Choroid plexus epithelial cell (primary cell): ENCODE data around the gene SLC25A51.

Experiments used
- DNase-seq: peaks from one replicate; pipeline ENCODE4 v3.0.0-alpha.2; 2010; ENCODE audit warnings: low read depth
- H3K4me3 ChIP-seq: 2 replicates; pipeline ENCODE4 v1.5.1; 2011; ENCODE audit warnings: low read depth, mild to moderate bottlenecking, control low read depth, low read length, moderate library complexity
- TF ChIP-seq, protein P1 (sequence below): conservative IDR thresholded peaks from 2 replicates; pipeline ENCODE4 v1.5.1; 2011; ENCODE audit warnings: low read depth, mild to moderate bottlenecking, control low read depth, inconsistent platforms, low read length, moderate library complexity

Gene SLC25A51

DNA sequence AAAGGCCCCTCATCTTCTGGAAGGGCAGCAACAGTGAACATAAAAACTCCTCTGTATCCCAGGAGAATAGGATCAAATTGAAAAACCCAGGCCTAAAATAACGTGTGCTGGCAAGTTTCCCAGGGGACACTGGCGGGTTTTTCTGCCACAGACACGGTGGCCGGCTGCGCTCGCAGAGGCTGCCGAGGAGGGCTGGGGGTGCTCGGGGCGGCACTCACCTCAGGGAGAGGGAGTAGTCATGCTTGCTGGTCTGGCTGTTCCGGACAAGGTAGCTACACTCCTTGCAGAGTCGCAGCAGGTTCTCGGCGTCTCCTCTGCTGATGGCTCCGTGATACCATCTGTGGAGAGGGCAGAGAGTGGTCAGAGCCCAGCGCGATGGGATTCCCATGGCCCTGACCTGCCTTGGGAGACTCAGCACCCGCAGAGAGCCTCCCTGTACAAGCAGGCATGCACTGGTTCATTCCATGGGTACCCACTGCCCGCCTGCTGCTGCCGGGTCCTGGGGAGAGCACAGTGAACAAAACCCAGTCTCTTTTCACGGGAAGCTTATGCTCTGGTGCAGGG is 44.6 kb upstream of the SLC25A51 start:
- no peak for DNase-seq
- H3K4me3 ChIP-seq = no peak overlapping the region
- TF ChIP-seq, protein P1, sequence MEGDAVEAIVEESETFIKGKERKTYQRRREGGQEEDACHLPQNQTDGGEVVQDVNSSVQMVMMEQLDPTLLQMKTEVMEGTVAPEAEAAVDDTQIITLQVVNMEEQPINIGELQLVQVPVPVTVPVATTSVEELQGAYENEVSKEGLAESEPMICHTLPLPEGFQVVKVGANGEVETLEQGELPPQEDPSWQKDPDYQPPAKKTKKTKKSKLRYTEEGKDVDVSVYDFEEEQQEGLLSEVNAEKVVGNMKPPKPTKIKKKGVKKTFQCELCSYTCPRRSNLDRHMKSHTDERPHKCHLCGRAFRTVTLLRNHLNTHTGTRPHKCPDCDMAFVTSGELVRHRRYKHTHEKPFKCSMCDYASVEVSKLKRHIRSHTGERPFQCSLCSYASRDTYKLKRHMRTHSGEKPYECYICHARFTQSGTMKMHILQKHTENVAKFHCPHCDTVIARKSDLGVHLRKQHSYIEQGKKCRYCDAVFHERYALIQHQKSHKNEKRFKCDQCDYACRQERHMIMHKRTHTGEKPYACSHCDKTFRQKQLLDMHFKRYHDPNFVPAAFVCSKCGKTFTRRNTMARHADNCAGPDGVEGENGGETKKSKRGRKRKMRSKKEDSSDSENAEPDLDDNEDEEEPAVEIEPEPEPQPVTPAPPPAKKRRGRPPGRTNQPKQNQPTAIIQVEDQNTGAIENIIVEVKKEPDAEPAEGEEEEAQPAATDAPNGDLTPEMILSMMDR = no peak

DNA sequence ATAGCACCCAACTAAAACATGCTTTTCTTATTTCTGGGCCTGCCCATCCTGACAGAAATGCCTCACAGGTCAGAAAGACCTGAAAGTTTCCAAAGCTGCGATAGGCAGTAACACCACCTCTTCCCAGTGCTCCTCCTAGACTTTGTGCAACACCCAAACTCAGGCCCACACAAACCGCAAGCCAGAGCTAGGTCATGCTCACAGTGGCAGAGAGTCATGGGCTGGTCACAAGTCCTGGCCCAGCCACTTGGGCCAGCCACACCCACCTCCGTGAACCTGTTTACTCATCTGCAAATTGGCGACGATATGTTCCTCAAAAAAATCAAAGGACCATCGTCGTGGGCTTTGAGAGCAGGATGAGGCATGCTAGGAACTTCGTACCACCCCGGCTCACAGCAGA is 44.0 kb upstream of the SLC25A51 start:
- no peak for DNase-seq
- H3K4me3 ChIP-seq = no peak overlapping the region
- TF ChIP-seq, protein P1 = no peak

DNA sequence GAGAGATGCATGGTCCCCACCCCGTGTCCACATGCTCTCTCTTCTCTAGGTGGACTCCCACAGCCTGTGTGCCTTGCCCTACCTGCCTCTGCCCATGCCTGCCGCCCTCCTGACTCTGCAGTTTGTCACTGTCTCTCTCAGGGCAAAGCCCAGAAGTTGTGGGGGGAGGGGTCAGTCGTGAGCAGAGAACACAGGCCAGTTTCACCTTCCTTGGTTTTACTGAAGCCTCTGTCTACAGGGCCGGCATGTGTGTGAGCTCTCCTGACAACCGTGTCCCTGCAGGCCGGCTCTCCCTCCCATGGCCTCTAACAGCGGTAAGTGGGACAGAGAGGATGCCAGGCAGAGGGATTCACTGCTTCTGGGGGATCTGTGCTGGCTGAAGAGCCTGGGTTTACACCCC is 43.5 kb upstream of the SLC25A51 start:
- no peak overlapping the region for H3K4me3 ChIP-seq
- TF ChIP-seq, protein P1 = no peak
- DNase-seq = no peak

DNA sequence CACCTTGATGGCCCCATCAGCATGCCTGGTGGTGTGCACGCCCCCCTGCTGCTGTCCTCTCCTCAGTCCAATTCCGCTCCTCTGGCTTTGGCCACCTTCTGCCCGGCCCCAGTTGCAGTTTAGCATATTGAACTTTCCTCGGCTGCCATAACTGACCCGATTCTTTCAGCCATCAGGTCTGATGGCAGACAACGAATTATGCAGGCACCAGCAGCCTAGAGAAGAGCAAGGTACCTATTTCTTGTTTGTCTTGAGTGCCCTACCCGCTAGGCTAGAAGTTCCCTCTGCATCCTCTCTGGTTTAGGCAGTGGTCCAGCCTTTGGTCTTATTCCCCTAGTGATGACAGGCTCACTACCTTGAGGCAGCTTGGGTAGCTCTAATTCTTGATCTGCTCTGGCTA is 43.0 kb upstream of the SLC25A51 start:
- no peak overlapping the region for H3K4me3 ChIP-seq
- no peak for DNase-seq
- TF ChIP-seq, protein P1 = no peak

DNA sequence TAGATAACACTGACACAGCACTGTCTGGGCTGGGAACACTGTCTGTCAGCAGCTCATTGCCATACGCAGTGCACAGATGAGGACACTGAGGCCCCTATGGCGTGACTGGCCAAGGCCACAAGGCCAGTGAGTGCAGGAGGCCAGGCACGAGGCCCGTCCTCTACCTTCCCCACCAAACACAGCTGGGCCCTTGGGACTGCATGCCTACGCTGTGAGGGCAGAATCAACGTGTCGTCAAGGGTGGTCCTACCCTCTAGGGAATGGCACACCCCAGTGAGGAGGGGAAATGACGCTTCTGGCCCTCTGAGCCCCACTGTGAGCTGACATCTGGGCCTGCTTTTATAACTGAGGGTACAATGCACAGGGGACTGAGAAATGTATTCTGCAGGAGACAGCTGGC is 42.1 kb upstream of the SLC25A51 start:
- H3K4me3 ChIP-seq = no peak overlapping the region
- TF ChIP-seq, protein P1 = no peak
- no peak for DNase-seq

DNA sequence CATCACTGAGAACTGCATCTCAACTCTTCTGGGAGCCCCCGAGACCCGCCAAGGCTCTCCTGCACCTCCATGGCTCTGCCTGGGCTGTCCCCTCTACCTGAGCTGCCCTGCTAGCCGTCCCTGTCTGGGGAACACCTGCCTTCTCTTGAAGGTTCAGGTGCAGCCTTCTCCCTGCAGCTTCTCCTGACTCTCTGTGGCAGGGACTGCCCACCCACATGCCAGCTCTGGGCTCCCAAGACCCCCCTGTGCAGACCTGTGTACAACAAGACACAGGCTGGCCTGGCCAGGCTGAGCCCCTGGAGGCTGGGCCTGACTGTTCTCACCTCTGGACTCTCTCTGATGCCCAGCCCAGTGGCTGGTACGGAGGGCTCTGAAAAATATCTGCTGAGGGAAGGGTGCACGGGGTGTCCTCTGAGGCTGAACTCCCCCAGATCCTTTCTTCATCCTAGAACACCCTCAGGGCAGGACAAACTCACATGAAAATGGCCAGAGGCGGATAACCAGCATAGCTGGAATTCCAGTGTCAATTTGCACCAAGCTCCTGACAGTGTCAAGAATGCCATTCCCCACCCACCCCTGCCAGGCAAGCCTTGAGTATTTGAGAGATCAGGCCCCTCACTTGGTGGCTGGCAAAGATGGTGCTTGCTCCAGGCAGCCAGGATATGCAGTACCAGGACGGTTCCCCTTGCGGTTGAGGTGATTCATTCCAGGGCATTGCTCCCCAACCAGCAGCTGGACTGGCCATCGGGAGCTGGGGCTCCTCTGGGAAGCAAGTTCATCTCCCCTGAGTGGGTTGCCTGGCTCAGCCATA is 40.9 kb upstream of the SLC25A51 start:
- peak; percentile 65 for DNase-seq
- no peak overlapping the region for H3K4me3 ChIP-seq
- TF ChIP-seq, protein P1 = no peak

DNA sequence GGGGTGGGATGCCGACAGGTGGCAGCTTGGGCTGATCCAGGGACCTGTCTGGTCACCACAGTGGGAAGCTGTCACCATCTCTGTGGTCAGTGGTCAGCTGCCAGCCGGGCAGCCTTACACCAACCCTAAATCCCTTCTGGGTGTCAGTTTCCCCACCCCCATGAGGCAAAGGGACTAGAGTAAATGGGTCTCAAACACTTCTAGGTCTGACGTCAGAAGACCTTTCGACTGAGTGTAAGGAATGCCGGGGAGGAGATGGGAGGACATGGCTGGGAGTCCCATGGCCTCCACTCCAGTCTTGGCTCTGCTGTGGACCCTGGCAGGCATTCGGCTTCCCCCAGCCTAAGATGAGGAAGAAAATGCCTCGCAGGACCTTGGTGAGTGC is 40.3 kb upstream of the SLC25A51 start:
- no peak for DNase-seq
- TF ChIP-seq, protein P1 = no peak
- no peak overlapping the region for H3K4me3 ChIP-seq
